T-helper 1 cell (primary cell): ENCODE data around the gene OGFR.

Source experiments
- DNase-seq, 5 donors: peaks; one replicate each; pipeline ENCODE4 v3.0.0-alpha.2; 2012 to 2020
- total RNA-seq, 4 donors: gene quantifications; one replicate each; lab custom pipeline; 2026; lab: John Stamatoyannopoulos, UW

The OGFR gene, protein sequence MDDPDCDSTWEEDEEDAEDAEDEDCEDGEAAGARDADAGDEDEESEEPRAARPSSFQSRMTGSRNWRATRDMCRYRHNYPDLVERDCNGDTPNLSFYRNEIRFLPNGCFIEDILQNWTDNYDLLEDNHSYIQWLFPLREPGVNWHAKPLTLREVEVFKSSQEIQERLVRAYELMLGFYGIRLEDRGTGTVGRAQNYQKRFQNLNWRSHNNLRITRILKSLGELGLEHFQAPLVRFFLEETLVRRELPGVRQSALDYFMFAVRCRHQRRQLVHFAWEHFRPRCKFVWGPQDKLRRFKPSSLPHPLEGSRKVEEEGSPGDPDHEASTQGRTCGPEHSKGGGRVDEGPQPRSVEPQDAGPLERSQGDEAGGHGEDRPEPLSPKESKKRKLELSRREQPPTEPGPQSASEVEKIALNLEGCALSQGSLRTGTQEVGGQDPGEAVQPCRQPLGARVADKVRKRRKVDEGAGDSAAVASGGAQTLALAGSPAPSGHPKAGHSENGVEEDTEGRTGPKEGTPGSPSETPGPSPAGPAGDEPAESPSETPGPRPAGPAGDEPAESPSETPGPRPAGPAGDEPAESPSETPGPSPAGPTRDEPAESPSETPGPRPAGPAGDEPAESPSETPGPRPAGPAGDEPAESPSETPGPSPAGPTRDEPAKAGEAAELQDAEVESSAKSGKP
- total RNA-seq: 62.0 to 93.3 (median 73.4) reads per million in 4 donors

DNA sequence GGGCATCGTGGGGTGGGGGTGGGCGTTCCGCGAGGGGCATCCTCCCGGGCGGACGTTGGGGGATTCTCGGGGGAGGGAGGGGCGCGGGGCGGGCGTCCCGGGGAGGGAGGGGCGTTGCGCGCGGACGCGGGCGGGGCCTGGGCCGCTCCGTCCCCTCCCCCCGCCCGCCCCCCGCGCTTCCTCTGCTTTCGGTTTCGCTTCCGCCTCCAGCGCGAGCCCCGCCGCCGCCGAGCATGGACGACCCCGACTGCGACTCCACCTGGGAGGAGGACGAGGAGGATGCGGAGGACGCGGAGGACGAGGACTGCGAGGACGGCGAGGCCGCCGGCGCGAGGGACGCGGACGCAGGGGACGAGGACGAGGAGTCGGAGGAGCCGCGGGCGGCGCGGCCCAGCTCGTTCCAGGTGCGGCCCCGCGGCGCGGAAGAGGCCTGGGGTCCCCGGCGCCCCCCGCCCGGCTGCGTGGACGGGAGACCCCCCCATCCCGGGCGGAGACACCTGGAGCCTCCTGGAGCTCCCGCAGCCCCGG lies at the start of gene OGFR:
Gene OGFR, plus strand, starts transcription at position 209 of the 528 bp plus-strand sequence. Its CDS starts 25 bp downstream, at position 234.
- peak; percentile 57 to 72 (median 67) for DNase-seq

DNA sequence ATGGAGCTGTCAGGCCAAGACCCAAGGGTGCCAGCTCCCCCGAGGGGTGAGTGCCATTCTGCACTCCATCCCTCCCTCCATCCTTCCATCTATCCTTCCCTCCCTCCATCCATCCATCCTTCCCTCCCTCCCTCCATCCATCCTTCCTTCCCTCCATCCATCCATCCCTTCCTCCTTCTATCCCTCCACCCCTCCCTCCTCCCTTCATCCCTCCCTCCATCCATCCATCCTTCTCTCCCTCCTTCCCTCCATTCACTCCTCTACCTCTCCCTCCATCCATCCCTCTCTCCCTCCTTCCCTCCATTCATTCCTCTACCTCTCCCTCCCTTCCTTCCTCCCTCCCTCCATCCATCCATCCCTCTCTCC lies 49.7 kb upstream of the OGFR start:
- DNase-seq: no peak

DNA sequence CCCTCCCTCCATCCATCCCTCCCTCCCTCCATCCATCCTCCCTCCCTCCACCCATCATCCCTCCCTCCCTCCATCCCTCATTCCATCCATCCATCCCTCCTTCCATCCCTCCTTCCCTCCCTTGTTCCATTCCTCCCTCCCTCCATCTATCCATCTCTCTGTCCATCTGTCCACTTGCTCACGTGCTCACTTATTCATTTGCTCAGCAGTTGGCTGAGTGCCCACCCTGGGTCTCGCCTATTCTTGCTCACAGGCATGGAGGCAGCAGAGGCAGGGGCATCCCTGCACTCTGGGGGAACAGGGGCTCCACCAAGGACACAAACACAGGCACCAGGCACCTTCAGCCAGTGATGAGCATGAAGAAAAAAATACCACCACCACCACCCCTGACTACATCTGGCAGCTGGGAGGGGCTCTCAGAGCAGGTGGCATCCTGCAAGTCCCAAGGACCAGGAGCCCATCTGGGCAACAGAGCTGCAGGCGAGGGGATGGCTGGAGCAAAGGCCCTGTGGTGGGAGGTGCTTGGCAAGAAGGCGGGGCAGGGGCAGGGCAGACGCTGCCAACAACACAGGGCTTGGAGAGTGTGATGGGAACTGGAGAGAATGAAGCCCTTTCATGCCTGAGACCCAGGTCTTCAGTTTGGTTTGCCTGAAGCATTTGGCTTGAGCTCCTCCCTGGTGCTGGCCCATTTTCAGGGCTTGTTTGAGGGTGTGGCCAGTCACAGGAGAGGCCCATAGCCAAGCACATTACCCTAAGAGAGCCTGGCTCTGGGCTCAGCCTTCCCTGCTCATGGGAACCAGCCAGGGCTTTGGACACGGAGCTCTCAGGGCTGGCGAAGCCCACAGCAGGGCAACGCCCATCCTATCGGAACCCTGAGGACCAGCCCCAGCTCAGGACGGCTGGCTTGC lies 48.6 kb upstream of the OGFR start:
- no peak for DNase-seq

DNA sequence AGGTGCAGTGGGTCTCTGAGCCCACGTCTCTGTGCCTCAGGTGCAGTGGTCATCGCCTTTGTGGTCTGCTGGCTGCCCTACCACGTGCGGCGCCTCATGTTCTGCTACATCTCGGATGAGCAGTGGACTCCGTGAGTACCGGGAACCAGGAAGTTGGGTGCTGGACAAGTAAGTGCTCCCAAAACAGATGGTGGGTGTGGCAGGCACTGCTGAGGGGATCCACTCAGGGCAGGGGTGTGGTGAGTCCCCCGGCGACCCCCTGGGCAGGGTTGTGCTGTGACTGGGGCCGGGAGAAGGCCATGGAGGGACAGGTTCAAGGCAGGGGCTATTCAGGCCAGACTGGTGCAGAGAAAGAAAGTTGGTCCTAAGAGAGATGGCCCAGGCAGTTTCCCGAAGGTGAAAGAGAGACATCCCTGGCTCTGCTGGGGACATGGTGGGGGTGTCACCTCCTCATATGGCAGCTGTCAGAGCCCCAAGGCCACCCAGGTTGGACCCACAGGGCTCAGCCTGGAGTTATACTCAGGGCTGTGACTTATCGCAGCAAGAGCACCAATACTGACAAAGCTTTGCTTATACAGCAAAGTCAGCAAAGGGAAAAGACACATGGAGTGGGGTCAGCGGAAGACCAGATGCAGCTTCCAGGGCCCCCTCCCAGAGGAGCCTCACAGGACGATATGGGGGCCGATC lies 46.3 kb upstream of the OGFR start:
- DNase-seq: no peak

DNA sequence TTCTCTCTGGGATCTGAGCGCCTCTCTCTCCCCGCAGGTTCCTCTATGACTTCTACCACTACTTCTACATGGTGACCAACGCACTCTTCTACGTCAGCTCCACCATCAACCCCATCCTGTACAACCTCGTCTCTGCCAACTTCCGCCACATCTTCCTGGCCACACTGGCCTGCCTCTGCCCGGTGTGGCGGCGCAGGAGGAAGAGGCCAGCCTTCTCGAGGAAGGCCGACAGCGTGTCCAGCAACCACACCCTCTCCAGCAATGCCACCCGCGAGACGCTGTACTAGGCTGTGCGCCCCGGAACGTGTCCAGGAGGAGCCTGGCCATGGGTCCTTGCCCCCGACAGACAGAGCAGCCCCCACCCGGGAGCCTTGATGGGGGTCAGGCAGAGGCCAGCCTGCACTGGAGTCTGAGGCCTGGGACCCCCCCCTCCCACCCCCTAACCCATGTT lies 44.6 kb upstream of the OGFR start:
- DNase-seq: no peak

DNA sequence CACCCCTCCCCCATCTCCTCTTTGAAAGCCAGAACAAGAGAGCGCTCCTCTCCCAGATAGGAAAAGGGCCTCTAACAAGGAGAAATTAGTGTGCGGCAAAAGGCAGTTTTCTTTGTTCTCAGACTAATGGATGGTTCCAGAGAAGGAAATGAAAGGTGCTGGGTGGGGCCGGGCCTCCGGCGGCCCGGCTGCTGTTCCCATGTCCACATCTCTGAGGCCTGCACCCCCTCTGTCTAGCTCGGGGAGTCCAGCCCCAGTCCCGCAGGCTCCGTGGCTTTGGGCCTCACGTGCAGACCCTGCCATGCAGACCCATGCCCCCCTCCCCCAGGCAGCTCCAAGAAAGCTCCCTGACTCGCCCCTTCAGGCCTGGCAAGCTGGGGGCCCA lies 44.2 kb upstream of the OGFR start:
- DNase-seq: no peak

DNA sequence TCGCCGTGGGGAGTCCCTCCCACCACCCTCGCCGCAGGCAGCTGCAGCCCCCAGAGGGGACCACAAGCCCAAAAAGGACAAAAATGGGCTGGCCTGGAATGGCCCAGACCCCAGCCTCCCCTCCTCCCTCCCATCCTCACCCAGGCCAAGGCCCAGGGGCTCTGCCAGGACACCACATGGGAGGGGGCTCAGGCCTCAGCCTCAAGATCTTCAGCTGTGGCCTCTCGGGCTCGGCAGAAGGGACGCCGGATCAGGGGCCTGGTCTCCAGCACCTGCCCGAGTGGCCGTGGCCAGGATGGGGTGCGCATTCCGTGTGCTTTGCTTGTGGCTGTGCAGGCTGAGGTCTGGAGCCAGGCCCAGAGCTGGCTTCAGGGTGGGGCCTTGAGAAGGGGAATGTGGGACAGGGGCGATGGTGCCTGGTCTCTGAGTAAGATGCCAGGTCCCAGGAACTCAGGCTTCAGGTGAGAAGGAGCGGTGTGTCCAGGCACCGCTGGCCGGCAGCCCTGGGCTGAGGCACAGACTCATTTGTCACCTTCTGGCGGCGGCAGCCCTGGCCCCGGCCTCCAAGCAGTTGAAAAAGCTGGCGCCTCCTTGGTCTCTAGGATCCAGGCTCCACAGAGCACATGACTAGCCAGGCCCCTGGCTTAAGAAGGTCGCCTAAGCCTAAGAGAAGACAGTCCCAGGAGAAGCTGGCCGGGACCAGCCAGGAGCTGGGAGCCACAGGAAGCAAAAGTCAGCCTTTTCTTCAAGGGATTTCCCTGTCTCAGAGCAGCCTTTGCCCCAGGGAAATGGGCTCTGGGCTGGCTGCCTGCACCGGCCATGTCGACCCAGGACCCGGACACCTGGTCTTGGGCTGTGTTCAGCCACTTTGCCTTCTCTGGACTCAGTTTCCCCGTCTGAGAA lies 43.5 kb upstream of the OGFR start:
- DNase-seq: no peak

DNA sequence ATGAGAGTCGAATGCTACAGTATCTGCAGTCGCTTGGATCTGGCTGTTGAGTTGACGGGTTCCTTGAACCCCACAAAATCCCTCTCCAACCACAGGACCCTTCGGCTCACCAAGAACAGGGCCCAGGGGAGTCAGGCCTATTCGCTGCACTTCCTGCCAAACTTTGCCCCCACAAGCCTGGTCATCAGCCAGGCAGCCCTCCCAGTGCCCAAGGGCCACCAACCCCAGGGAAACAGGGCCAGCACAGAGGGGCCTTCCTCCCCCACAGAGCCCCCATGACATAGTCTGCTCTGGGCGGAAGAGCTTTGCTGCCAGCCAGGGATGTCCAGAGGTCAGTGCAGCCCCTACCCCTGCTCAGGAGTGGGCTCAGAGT lies 42.9 kb upstream of the OGFR start:
- DNase-seq: no peak

DNA sequence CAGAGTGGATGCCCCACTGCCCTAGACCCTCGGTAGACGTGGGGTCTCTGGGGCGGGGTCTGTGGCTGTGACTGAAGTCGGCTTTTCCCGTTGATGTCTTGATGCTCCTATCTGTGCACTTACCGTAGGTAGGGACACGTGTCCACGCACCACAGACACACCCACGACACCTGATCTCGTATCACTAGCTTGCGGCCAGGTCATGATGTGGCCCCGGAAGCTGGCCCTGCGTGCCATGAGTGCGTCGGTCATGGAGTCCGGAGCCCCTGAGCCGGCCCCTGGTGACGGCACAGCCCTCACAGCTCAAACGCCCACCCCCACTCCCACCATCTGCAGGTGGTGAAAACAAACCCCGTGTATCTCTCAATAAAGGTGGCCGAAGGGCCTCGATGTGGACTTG lies 42.3 kb upstream of the OGFR start:
- DNase-seq: no peak

DNA sequence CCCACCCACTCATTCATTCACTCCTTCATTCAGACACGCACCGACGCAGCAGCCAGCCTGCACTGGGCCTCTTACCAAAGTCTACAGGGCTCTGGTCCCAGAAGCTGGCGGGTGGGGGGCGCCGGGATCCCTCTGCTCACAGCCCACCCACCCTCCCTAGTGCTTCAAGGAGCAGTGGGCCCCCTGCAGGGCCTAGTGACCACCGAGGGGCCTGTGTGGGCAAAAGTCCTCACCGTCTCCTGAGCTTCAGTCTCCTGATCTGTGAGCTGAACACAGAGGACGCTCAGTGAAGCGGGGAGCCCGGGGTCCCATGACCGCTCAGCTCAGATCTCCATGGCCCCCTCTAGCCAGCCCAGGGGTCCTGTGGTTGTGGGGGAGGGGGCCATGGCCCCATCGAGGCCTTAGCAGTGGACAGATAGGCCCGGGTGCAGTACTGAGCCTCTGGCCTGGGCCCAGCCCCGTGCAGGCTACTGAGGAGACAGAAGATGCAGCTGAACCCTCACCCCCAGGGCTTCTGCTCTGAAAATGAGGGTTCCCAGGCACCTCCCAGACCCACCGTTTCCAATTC lies 41.8 kb upstream of the OGFR start:
- DNase-seq: peak in 1 of 5 donors; percentile 0

DNA sequence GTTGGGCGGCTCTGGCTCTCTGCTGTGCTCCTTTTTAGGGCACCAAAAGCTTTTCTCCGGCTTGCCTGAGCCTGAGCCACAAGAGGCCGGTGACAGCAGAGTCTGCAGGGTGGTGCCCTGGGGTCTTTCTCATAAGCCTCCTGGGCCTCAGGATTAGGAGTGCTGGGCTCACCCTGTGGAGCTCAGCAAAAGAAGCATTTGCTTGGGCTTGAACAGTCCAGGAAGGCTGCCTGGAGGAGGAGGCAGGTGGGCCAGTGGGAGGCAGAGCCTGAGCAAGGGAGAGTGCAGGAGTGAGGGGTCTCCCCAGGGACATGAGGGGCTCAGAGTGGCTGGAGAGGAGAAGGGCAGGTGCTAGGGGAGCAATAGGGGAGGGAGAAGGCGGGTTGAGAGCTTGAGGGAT lies 41.2 kb upstream of the OGFR start:
- no peak for DNase-seq

DNA sequence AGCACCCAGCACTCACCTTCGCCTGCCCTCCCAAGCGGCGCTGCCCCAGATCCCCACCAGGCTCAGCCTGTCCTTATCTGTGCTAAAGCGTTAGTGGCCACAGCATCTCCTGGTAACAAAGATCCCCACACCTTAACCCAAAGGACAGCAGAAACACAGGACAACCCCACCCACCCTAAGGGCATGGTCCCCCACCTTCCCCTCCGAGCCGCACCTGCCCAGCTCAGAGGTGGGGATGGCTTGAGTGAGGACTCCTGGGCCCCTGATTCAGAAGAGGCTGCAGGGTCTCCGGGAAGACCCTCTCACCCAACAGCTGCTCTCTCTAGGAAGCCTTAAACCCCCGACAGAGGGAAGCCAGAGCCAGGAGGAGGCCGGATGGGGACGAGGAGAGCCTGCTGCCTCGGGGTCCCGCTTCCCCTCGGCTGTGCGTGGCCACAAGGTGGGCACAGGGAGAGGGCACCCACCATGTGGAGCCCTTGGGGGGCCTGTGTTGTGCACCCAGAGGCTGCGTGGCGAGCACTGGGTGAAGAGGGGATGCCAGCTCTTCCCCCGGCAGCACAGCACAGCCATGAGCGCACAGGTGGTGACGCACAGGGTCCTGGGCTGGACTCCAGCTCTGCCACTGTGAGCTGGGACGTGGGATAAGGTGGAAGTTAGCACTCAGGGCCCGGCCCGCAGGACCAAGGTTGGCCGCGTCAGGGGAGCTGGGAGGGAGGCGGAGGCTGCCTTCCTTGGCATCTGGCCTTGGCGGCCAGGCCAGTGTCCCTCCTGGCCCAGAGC lies 40.3 kb upstream of the OGFR start:
- peak in 1 of 5 donors; percentile 1 for DNase-seq

DNA sequence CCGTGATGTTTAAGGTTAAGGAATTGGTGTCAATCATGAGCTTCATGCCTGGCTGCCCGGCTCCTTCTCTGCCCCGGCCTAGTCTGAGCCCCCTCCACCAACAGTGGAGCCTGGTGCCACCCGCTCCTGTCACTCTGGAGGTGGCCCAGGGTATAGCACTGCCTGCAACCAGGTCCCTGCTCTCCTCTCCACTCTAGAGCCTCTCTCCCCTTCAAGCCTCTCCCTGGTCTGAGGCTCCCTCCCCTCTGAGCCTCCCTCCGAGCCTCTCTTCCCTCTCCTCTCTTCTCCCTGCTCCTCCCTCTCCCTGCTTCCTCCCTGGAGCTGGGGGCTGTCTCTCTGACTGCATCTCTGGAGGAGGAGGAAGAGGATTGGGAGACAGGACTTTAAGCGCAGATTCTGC lies 39.6 kb upstream of the OGFR start:
- no peak for DNase-seq

DNA sequence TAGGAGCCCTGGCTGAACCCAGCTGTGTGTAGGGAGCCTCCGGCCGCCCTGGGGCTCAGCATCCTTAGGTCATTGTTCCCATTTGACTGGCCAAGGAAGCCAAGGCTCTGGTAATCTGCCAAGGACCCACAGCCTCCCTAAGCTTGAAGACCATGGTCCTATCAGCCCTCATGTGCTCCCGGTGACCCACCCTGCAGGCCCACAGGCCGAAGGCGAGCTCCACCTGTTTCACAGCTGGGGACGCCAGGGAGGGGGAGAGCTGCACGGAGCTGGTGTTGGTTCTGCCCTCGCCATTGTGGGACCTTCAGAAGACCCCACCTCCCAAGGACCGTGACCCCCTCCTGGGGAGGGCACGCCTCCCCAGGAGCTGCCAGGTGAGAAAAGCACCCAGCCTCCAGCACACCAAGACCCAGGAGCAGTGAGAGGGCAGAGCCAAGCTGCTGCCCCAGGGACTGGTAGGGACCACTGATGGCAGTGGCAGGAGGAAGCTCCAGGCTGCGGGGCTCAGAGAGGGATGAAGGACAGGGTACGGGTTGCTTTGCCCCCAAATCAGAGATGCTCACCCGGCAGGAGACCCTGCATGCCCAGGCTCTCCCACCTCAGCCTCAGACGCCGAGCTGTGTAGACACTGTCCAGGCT lies 39.1 kb upstream of the OGFR start:
- DNase-seq: no peak

DNA sequence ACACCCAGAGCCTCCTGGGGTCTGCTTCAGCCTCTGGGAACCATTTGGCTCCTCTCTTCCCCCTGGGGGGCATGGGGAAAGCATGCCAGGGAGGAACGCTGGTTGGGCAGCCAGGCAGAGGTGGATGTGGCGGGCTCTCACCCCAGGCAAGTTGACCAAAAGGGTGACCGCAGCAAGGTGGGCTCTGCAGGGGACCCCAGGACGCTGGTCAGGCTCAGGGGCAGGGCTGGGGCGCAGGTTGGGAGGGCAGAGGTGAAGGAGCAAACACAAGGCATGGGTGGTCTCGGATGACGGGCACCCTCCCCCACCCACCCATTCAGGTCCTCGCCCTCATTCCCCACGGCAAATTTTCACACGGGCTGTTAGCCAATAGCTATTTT lies 38.6 kb upstream of the OGFR start:
- no peak for DNase-seq

DNA sequence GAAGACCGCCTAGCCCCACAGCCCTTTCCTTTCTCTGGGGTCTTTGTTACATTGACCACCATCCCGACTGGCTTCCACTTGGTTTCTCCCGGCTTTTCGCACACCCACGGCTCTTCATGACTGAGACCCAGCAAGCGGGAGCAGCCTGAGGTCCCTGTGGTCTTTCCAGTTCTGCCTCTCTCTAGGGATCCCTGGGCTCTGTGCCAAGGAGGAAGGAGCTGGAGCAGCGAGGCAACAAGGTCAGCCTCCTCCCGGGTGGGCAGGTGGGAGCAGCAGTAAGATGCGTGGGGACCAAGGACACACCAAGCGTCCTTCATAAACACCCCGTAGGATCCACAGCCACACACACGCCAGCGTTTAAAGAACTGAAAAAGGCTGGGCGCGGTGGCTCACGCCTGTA lies 37.9 kb upstream of the OGFR start:
- no peak for DNase-seq

DNA sequence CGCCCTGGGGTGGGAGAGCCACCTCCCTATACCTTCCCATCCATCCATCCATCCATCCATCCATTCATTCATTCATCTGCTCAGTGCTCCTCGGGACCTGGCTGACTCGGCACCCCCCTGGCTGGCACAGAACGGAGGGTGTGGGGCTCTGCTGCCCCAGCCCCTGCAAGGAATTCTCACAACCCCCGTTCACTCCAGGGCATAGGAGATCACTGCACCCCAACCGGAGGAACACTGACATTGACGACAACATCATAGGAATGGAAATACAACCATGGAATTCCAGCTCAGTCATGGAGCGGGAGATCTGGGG lies 36.4 kb upstream of the OGFR start:
- peak in 1 of 5 donors; percentile 0 for DNase-seq

DNA sequence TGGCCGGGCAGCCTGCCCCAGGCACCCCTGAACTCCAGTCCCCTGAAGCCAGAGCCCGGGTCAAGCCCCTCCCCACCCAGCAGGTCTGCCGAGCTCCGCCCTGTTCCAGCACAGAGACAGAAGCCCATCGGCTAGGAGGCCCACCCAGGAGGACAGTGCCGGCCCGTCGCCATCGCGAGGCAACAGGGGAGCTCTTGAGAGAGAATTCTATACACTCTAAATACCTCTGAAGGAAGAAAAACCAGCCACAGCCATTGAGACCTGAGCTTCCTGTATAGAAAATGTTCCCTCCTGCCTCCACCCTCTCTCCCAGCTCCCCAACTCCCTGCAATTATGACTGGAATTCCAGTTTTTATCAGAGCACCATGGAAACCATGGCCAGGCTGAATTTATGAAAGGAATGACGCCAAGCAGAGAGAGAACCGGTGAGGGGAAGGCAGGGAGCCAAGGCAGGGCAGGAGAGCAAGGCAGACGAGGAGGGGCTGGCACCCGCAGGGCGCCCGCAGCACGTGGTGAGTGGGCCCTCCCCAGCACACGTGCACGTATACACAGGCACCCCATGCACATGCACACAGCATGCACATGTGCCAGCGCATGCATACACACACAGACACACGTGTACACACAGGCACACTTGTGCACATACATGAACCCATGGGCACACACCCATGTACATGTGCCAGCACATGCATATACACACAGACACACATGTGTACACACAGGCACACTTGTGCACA lies 35.9 kb upstream of the OGFR start:
- DNase-seq: peak in 1 of 5 donors; percentile 0
